PC-3 (cell line): Measurements from ENCODE around the gene DBNL. TPM values are rescaled to one million over a fixed set of nuclear protein-coding genes. Genes with fewer than 3 reads are reported as not detected.
A peak's percentile ranks its signal among the peaks of the same experiment; 100 is the strongest.

Experiments used
- ATAC-seq: fragments of 200-7000 bp; cut with Tn5 transposase; 2 replicates; pipeline ENCODE4 v1.9.1; 2020; ENCODE audit warnings: mild to moderate bottlenecking, moderate library complexity
- BruUV-seq: library from RNA; stranded (reverse); fragments of 400-500 nt; replicated peaks from 2 replicates; lab custom pipeline; 2021; lab: Mats Ljungman, UMichigan
- CTCF ChIA-PET: fragments of 300-600 bp; sonication (Branson Sonifier 250); formaldehyde crosslinking; loops from one replicate; lab custom pipeline; 2022; ENCODE audit warnings: antibody characterized with exemption; lab: Charles Lee
- POLR2A ChIA-PET: fragments of 300-600 bp; sonication (Branson Sonifier 250); formaldehyde crosslinking; loops from one replicate; lab custom pipeline; 2022; ENCODE audit warnings: antibody characterized with exemption; ENCODE audit not compliant: unreplicated experiment; lab: Charles Lee
- DNase-seq: peaks from one replicate; pipeline ENCODE4 v3.0.0-alpha.2; 2015
- H2AFZ ChIP-seq: fragments of 300-600 bp; sonication (generic); 2 replicates; pipeline ENCODE4 v1.6.0; 2016; ENCODE audit warnings: antibody characterized with exemption, low read length
- H3F3A ChIP-seq: fragments of 300-600 bp; sonication (generic); one replicate; pipeline ENCODE4 v1.6.0; 2017; ENCODE audit warnings: antibody characterized with exemption, low read length, control low read depth, mild to moderate bottlenecking; ENCODE audit not compliant: unreplicated experiment
- H3K27ac ChIP-seq: fragments of 300-600 bp; sonication (generic); 2 replicates; pipeline ENCODE4 v1.5.1; 2016; ENCODE audit warnings: mild to moderate bottlenecking, low read length
- H3K27me3 ChIP-seq: fragments of 300-600 bp; sonication (generic); 2 replicates; pipeline ENCODE4 v1.6.1; 2016; ENCODE audit warnings: low read length, mixed read lengths
- H3K36me3 ChIP-seq: fragments of 300-600 bp; sonication (generic); 2 replicates; pipeline ENCODE4 v1.6.1; 2016; ENCODE audit warnings: low read depth, mixed run types, low read length, mixed read lengths
- H3K4me1 ChIP-seq: fragments of 300-600 bp; sonication (generic); 2 replicates; pipeline ENCODE4 v1.5.1; 2016; ENCODE audit warnings: low read length; ENCODE audit not compliant: insufficient read depth
- H3K4me2 ChIP-seq: fragments of 300-600 bp; sonication (generic); 2 replicates; pipeline ENCODE4 v1.6.0; 2016; ENCODE audit warnings: low read length
- H3K4me3 ChIP-seq: fragments of 300-600 bp; sonication (generic); 2 replicates; pipeline ENCODE4 v1.5.1; 2016; ENCODE audit warnings: mild to moderate bottlenecking, low read length, mixed read lengths
- H3K79me2 ChIP-seq: fragments of 300-600 bp; sonication (generic); 2 replicates; pipeline ENCODE4 v1.6.1; 2017; ENCODE audit warnings: low read length, mixed read lengths
- H3K9ac ChIP-seq: fragments of 300-600 bp; sonication (generic); 2 replicates; pipeline ENCODE4 v1.6.0; 2016; ENCODE audit warnings: mild to moderate bottlenecking, low read length
- H3K9me2 ChIP-seq: fragments of 300-600 bp; sonication (generic); replicated peaks from 2 replicates; pipeline ENCODE4 v1.6.1; 2016; ENCODE audit warnings: mixed run types, low read length, mixed read lengths
- H3K9me3 ChIP-seq: fragments of 300-600 bp; sonication (generic); 2 replicates; pipeline ENCODE4 v1.6.1; 2016; ENCODE audit warnings: low read length, mixed read lengths
- H4K20me1 ChIP-seq: fragments of 300-600 bp; sonication (generic); 2 replicates; pipeline ENCODE4 v1.6.1; 2016; ENCODE audit warnings: low read length, mixed read lengths
- EZH2 ChIP-seq: fragments of 300-600 bp; sonication (generic); IDR thresholded peaks from one replicate; pipeline ENCODE4 v1.6.1; 2017; ENCODE audit warnings: antibody characterized with exemption, mild to moderate bottlenecking, low read length; ENCODE audit not compliant: unreplicated experiment
- EZH2phosphoT487 ChIP-seq: fragments of 300-600 bp; sonication (generic); IDR thresholded peaks from 2 replicates; pipeline ENCODE4 v1.6.1; 2018; ENCODE audit warnings: mild to moderate bottlenecking, antibody characterized with exemption, low read length, borderline replicate concordance
- intact Hi-C: fragments of 100-400 bp; cut with micrococcal nuclease; formaldehyde crosslinking; loops from 2 replicates; pipeline ENCODE4 v1.9.0; 2023
- total RNA-seq: library from RNA; depleted of rRNA; stranded (reverse); fragments of >200 nt; gene quantifications from 2 replicates; pipeline ENCODE4 v1.2.3, GENCODE V29; 2014
- TF ChIP-seq, protein P1 (sequence below): fragments of 300-600 bp; sonication (generic); conservative IDR thresholded peaks from 2 replicates; pipeline ENCODE4 v1.5.1; 2017; ENCODE audit warnings: antibody characterized with exemption, low read depth, mild to moderate bottlenecking, low read length

DBNL gene
- total RNA-seq, 1 experiment from 2014 or later: 108 TPM

DNA sequence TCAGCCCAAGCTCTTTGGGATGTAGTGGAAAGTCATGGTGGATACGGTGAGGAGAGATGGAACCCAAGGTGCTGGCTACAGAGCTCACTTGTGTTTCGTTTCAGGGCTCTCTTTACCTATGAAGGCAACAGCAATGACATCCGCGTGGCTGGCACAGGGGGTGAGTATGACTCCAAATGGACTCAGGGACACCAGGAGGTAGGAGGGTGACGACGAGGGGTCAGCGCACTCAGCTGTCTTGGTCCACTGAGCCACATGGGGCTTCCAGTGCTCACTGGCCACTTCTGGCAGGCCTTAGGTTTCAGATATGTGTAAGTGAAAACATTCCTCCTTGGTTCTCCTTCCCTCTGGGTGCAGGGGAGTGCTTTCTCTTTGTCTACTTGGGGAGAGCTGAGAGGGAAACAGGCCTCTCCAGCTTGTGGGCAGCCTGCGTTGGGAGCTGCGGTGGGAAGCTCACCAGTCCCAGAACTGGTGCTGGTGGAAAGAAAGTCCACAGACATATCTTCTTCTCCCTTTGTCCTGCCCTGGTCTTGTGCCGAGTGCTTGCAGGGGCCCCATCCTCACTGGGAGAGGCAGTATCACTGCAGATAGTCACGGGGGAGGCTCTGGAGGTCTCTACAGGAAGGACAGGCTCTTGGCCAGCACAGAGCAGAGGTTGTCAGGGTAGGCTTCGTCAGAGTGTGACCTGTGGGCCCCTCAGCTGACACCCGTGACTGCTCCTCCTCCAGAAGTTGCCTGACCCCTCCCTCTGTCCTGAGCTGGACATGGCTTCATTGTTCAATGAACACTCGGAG lies 5.8 kb downstream of the DBNL start:
- H3K4me3 ChIP-seq: no peak overlapping the region
- H4K20me1 ChIP-seq: peaks cover 33% of the 10 kb centered on the region; the same call in 1 of the 2 replicates
- peaks cover 32% of the 10 kb centered on the region for H3K4me1 ChIP-seq
- ATAC-seq (no peak), DNase-seq (no peak)
- no peaks in the 10 kb centered on the region for H3K9me2 ChIP-seq
- intact Hi-C loops: no loop called here
- peaks cover 49% of the 10 kb centered on the region for H3K79me2 ChIP-seq
- no peaks in the 10 kb centered on the region for H3K9me3 ChIP-seq
- H3K9ac ChIP-seq: no peak overlapping the region
- no peak overlapping the region for H3K27ac ChIP-seq
- peaks cover 33% of the 10 kb centered on the region for H3K36me3 ChIP-seq
- H3K27me3 ChIP-seq: no peaks in the 10 kb centered on the region
- H2AFZ ChIP-seq: no peak overlapping the region
- CTCF ChIA-PET: no interaction called here
- POLR2A ChIA-PET: no interaction called here
- no peaks in the 10 kb centered on the region for H3F3A ChIP-seq
- no TSS peak for BruUV-seq
- TF ChIP-seq EZH2phosphoT487: no peak
- TF ChIP-seq, protein P1, sequence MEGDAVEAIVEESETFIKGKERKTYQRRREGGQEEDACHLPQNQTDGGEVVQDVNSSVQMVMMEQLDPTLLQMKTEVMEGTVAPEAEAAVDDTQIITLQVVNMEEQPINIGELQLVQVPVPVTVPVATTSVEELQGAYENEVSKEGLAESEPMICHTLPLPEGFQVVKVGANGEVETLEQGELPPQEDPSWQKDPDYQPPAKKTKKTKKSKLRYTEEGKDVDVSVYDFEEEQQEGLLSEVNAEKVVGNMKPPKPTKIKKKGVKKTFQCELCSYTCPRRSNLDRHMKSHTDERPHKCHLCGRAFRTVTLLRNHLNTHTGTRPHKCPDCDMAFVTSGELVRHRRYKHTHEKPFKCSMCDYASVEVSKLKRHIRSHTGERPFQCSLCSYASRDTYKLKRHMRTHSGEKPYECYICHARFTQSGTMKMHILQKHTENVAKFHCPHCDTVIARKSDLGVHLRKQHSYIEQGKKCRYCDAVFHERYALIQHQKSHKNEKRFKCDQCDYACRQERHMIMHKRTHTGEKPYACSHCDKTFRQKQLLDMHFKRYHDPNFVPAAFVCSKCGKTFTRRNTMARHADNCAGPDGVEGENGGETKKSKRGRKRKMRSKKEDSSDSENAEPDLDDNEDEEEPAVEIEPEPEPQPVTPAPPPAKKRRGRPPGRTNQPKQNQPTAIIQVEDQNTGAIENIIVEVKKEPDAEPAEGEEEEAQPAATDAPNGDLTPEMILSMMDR: no peak
- no peak for TF ChIP-seq EZH2
- peak overlapping the region; percentile 5; the same call in 1 of the 2 replicates for H3K4me2 ChIP-seq

DNA sequence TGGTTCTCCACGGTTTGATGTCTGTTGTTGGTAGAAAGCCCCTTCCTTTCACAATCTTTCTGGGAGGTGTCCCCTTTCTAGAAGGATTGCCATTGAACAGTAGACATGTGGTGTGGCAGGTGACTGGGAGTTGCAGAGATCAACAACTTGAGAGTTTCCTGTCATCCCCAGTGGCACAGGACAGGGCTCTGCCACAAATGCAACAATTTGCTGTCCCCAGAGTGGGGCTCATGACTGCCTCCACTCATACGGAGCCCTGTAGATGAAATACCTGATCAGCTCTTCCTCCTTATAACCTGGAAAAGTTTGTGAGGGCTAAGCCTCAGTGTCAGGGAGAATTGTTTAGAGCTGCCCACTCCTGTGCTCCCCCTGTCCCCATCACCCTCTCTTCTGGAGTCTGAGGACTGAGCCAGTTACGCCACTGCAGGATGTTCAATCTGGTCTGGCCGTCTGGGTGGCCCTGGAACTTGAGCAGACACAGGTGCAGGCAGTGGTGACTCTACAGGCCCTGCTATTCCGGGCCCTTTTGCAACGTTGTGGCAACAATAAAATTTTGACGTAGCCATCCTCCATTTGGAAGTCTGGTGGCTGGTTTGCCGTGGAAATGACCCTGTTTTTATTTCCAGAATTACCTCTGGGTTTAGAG lies 6.5 kb downstream of the DBNL start:
- TF ChIP-seq EZH2: no peak
- TF ChIP-seq, protein P1: no peak
- TF ChIP-seq EZH2phosphoT487: no peak
- no peaks in the 10 kb centered on the region for H3K27me3 ChIP-seq
- intact Hi-C loops: no loop called here
- H3K27ac ChIP-seq: no peak overlapping the region
- H2AFZ ChIP-seq: no peak overlapping the region
- CTCF ChIA-PET: no interaction called here
- peaks cover 43% of the 10 kb centered on the region for H3K79me2 ChIP-seq
- ATAC-seq: no peak
- H3K9me2 ChIP-seq: no peaks in the 10 kb centered on the region
- POLR2A ChIA-PET: no interaction called here
- H3K9me3 ChIP-seq: no peaks in the 10 kb centered on the region
- H3K4me1 ChIP-seq: peaks cover 25% of the 10 kb centered on the region
- no TSS peak for BruUV-seq
- H4K20me1 ChIP-seq: peaks cover 33% of the 10 kb centered on the region
- peaks cover 33% of the 10 kb centered on the region for H3K36me3 ChIP-seq
- no peak for DNase-seq
- no peak overlapping the region for H3K4me2 ChIP-seq
- H3K9ac ChIP-seq: no peak overlapping the region
- H3K4me3 ChIP-seq: no peak overlapping the region
- H3F3A ChIP-seq: no peaks in the 10 kb centered on the region
